Activated CD8-positive, alpha-beta memory T cell treated with anti-CD3 and anti-CD28 coated beads, Interleukin-2, amount 50 U/mL, for 24 hours (primary cell): ENCODE data around the gene UGT1A1.

Experiments used
- DNase-seq: peaks from one replicate; pipeline ENCODE4 v3.0.0-alpha.2; 2020; ENCODE audit errors: extremely low read depth

Gene UGT1A1

DNA sequence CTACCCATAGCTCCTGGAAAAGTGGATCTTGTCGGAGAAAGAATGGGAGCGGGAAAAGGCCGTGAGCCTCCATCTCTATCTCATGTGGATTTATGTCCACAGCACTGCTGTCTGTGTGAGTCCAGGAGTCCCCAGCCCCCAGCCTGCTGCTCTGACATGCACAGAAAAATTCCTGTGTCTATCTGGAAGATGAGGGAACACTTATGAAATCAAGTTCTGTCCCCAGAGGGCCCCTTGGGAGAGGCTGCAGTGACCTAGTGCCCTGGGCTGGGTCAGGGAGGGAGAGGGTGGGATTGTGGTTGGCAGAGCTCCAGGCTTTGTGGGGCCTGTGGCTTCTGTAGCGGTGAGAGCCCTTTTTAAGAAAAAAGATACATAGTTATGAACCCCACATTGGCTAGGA, 56.7 kb downstream of the UGT1A1 start:
- no peak for DNase-seq

DNA sequence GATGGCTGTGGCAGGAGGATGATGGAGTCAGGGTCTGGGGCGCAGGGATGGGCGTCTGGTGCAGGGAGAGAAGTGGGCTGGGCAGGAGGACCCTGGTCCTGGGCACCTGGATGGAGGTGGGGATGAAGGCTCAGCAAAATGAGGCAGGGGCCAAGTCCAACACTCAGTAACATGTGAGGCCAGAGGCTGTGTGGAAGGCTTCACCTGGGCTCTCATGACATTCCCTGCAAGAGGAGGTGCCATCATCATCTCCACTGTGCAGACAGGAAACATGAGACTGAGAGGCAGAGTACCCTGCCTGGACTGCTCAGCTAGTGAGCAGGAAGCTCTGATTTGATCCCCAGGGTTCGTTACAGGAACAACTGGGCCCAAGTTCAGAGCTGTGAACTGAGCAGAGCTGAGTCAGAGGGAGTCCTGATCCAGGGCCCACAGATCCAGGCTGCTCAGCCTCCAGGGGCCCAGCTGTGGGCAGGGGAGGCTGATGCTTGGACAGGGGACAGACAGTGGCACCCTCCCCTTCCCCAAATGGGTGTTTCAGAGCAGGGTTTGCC, 57.4 kb downstream of the UGT1A1 start:
- no peak for DNase-seq

GRCh38 chr2:233817995-233818638, 58.0 kb downstream of the UGT1A1 start:
- DNase-seq = no peak

DNA sequence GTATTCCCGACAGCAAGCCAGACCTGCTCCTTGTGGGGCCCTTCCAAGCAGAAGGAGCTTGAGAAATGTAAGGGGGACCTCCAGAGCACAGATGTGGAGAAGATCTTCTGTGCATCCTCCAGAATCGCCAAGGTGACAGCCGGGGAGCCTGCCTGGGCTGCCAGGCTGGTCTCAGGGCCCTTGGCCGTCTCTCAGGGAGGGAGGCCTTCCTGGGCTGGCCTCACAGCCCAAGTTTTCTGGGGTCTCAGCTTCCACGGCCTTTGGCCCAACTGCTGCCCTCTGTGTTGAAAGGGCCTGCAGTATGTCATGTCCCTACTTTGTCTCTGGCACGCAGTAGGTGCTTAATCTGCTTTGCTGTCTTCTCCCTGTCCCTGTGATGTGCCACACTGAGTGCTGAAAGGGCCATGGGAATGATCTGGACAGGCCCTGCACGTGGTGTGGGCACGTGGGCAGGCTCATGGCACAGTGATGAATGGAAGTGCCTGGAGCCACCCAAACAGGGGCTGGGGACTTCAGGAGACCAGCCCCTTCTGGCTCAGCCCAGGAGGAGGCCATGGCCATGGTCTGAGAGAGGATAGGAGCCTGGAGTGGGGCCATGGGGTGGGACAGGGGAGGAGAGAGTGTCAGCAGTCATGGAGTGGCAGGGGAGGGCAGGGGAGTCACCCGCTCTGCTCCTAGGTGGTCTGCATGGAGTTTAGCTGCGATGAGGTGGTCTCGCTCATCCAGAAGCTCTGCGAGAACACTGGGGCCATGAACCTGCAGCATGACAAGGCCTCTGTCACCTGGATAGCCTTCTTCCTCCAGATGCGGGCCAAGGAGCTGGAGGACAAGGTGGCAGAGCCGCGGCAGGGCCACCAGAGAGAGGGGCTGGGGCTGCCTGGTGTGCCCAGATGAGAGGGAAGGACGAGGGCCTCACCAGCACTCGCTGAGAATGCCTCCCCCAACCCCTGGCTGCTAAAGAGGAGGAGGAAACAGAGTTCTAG, 58.9 kb downstream of the UGT1A1 start:
- DNase-seq = no peak

GRCh38 chr2:233819884-233820773, 60.1 kb downstream of the UGT1A1 start:
- no peak for DNase-seq

DNA sequence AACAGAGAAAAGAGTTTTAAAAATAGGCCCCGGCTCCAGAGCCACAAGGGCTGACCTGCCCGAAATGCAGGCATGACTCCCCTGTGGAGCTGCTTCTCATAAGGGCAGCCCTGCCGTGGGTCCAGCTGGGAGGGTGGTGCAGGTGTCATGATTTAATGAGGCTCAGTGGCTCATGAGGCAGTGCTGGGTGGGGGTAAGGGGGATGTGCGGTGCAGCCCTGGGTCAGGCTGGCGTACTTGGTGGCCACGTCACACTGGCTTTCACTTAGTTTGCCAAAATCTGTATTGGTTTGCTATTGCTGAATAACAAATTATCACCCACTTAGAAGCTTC, 60.7 kb downstream of the UGT1A1 start:
- DNase-seq = no peak

DNA sequence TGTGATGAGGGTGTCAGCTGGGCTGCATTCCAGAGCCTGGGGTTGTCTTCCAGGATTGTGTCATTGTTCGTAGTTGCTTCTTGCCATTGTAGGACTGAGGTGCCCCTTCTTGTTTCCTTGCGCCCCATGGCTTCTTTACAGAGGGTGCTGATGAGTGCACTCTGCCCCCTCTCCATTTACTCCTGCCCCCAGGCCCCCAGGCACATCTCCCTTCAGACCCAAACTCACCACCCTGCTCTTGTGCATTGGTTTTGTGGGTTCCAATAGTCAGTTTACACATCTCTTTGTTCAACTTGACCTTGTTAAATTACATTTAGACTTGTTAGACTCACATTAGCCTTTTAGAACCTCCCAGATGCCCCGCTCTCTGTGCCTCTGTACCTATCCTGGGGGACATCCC, 61.1 kb downstream of the UGT1A1 start:
- DNase-seq = no peak

- no peak for DNase-seq
These were observed 61.6 kb downstream of the UGT1A1 start for GRCh38 chr2:233821709-233822100.

- DNase-seq = no peak
These were observed 62.2 kb downstream of the UGT1A1 start for GRCh38 chr2:233822101-233822771.
